ENCODE measurements around the gene ACOX3. TPM values are rescaled to one million over a fixed set of nuclear protein-coding genes. Genes with fewer than 3 reads are reported as not detected.

ACOX3 gene
- total RNA-seq, 1 donor from 2014 or later: 21.6 TPM

- TF ChIP-seq, protein P1, sequence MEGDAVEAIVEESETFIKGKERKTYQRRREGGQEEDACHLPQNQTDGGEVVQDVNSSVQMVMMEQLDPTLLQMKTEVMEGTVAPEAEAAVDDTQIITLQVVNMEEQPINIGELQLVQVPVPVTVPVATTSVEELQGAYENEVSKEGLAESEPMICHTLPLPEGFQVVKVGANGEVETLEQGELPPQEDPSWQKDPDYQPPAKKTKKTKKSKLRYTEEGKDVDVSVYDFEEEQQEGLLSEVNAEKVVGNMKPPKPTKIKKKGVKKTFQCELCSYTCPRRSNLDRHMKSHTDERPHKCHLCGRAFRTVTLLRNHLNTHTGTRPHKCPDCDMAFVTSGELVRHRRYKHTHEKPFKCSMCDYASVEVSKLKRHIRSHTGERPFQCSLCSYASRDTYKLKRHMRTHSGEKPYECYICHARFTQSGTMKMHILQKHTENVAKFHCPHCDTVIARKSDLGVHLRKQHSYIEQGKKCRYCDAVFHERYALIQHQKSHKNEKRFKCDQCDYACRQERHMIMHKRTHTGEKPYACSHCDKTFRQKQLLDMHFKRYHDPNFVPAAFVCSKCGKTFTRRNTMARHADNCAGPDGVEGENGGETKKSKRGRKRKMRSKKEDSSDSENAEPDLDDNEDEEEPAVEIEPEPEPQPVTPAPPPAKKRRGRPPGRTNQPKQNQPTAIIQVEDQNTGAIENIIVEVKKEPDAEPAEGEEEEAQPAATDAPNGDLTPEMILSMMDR (IDR thresholded peaks at IDR 0.05): no peak
- Histone ChIP-seq H3K4me3 (no peak overlapping the region), H3K36me3 (no peaks in the 10 kb centered on the region), H3K4me1 (no peaks in the 10 kb centered on the region), H3K9me3 (no peaks in the 10 kb centered on the region), H3K27ac (no peak overlapping the region), H3K27me3 (no peaks in the 10 kb centered on the region)
- intact Hi-C loops (cut with DNase I): no loop called here
- peak; percentile 45 for DNase-seq
- no peak for ATAC-seq
Measured at GRCh38 chr4:8376361-8377102, 64.0 kb downstream of the ACOX3 start.

- ATAC-seq (no peak), DNase-seq (peak; percentile 44)
Measured at GRCh38 chr4:8374851-8375649, 65.5 kb downstream of the ACOX3 start.

GRCh38 chr4:8373973-8374545, 66.5 kb downstream of the ACOX3 start:
- Histone ChIP-seq H3K36me3 (no peaks in the 10 kb centered on the region), H3K4me1 (no peaks in the 10 kb centered on the region), H3K9me3 (no peaks in the 10 kb centered on the region), H3K4me3 (no peak overlapping the region), H3K27ac (no peak overlapping the region), H3K27me3 (no peaks in the 10 kb centered on the region)
- no peak for ATAC-seq
- intact Hi-C loops (cut with DNase I): no loop called here
- TF ChIP-seq, protein P1 (IDR thresholded peaks at IDR 0.05): no peak
- DNase-seq: peak; percentile 61

More at GRCh38 chr4:8374851-8375649, 65.5 kb downstream of the ACOX3 start:
- Histone ChIP-seq H3K36me3 (no peaks in the 10 kb centered on the region), H3K9me3 (no peaks in the 10 kb centered on the region), H3K27ac (no peak overlapping the region), H3K4me3 (no peak overlapping the region), H3K27me3 (no peaks in the 10 kb centered on the region), H3K4me1 (no peaks in the 10 kb centered on the region)
- TF ChIP-seq, protein P1 (IDR thresholded peaks at IDR 0.05): no peak
- intact Hi-C loops (cut with DNase I): no loop called here

DNA sequence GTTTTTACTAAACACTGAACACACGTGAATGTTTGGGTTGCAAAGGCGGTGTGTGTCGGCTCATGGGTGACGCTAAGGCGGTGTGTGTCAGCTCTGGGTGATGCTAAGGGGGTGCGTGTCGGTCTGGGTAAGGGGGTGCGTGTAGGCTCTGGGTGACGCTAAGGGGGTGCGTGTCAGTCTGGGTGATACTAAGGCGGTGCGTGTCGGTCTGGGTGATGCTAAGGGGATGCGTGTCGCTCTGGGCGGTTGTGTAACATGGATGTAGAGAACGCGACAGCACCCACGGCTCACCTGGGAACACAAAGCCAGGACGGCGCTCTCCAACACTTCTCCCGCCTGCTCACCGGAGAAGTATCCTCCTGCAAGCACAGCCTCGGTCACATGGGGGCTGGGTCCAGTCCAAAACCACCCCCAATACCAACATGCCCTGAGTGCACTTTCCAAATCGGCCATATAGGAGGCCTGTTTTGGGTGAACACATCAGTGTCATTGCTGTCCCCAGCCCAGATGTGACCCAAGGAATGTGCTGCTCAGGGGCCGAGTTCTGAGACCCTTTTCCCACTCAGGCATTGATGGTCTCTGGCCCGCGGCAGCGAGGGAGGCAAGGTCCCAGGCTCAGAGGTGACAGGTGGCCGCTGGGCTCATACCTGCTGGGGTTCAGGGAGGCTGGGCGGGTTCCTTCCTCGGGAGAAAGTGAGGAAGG, 67.1 kb downstream of the ACOX3 start:
- DNase-seq: peak; percentile 57
- TF ChIP-seq, protein P1 (IDR thresholded peaks at IDR 0.05): no peak
- no peaks in the 10 kb centered on the region for H3K4me1 ChIP-seq
- no peaks in the 10 kb centered on the region for H3K27me3 ChIP-seq
- H3K4me3 ChIP-seq: no peak overlapping the region
- H3K36me3 ChIP-seq: no peaks in the 10 kb centered on the region
- no peaks in the 10 kb centered on the region for H3K9me3 ChIP-seq
- H3K27ac ChIP-seq: no peak overlapping the region
- no peak for ATAC-seq
- intact Hi-C loops (cut with DNase I): no loop called here

DNA sequence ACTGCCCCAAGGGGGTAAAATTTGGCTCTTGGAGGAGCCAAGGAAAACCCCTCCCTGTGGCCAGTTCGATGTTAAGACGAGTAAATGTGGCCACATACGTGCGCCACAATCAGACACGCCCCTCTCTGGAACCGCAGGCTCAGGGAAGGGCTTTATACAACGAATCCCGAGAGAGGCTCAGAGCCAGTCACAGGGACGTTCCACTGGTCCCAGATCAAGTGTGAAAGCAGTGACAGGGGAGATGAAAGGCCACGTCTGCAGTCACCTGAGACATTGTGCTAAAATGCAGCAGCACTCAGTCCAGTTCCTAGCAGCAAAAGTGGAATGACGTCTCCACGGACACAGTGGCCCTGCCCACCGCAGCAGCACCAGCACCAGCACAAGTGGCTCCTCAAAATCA, 68.0 kb downstream of the ACOX3 start:
- TF ChIP-seq, protein P1 (IDR thresholded peaks at IDR 0.05): no peak
- H3K4me1 ChIP-seq: no peaks in the 10 kb centered on the region
- H3K9me3 ChIP-seq: no peaks in the 10 kb centered on the region
- H3K4me3 ChIP-seq: no peak overlapping the region
- H3K27ac ChIP-seq: no peak overlapping the region
- intact Hi-C loops (cut with DNase I): no loop called here
- no peaks in the 10 kb centered on the region for H3K36me3 ChIP-seq
- ATAC-seq: no peak
- no peaks in the 10 kb centered on the region for H3K27me3 ChIP-seq
- DNase-seq: peak; percentile 30

Data from upper lobe of right lung (tissue), 1 donor.